8988T (cell line): ENCODE results near the gene KLHL13.
A peak's percentile ranks its signal among the peaks of the same experiment; 100 is the strongest.
"Not testable (repeated sequence)": the region's sequence is repeated elsewhere in the genome, so short reads cannot be mapped to it uniquely, and the experiment has no call there.

Experiments used
- DNase-seq: peaks from one replicate; pipeline ENCODE4 v3.0.0; 2011

Gene KLHL13, protein sequence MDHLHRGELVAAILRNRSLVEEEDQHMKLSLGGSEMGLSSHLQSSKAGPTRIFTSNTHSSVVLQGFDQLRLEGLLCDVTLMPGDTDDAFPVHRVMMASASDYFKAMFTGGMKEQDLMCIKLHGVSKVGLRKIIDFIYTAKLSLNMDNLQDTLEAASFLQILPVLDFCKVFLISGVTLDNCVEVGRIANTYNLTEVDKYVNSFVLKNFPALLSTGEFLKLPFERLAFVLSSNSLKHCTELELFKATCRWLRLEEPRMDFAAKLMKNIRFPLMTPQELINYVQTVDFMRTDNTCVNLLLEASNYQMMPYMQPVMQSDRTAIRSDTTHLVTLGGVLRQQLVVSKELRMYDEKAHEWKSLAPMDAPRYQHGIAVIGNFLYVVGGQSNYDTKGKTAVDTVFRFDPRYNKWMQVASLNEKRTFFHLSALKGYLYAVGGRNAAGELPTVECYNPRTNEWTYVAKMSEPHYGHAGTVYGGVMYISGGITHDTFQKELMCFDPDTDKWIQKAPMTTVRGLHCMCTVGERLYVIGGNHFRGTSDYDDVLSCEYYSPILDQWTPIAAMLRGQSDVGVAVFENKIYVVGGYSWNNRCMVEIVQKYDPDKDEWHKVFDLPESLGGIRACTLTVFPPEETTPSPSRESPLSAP

DNA sequence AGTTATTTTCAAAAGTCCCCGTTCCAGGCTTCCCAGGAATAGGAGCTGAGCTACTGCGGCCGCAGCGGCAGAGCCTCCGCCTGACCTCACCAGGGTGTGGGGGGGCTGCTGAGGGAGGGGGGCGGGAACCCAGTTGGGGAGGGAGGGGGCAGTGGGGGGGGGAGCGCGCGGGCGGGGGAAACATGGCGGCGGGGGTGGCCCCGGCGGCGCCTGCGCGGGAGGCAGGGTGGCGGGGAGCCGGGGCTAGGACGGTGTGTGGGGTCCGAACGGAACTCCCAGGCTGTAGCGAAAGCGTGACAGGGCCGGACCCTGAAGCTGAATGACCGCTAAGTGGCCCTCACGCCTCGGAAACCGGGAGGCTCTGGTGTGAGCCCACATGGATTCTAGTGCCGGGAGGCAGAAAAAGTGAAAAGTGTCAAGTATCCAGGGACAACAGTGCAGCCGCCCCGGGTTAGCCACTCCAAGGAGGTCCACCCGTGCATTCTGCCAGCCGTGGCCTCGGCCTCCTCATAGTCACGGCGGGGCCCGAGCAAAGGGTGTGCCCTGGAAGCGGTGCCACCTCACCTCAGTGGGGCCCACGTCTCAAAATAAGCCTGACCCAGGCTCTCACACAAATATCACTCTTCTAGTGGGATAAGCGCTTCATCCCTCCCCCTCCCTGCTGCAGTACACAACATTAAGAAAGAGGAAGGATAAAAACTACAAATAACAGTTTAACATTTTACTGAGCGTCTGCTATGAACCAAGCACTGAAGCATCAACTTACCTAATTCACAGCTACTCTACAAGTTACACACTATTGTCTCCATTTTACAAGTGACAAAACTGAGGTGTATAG, at the start of gene KLHL13:
Gene KLHL13, minus strand, starts transcription at position 98 of the 838 bp plus-strand sequence. CDS start 88,337 bp downstream, outside the sequence.
- DNase-seq = peak; percentile 17

- no peak for DNase-seq
Observed at GRCh38 chrX:118164138-118164537, 47.5 kb upstream of the KLHL13 start.

DNA sequence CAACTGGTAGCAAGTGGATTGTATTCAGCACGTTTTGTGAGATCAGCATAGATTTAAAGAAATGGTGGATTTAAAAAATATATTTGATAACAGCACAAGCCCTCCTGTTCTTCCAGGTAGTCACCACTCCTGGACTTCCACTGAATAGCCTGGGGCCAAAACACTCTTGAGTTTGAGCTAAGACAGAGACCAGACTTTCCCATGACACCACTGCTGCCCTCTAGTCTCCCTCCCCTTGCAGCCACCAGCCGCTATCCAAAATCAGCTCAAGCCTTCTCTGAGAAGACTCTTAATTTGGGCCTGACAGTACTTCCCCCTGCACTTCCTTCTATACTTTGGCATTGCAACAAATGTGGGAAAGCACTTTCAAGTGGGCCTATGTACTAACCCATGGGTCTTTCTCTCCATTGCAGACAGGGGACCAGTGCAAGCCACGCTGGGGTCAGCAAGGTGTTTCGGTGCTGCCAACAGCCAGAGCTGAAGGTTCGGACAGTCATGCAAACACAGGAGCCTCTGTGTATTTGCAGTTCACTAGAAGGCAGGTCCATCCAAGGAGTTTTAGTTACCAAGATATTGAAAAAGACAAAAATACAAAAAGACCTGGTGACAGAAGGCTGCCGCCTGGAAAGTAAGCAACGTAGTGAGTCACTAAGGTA, 40.5 kb upstream of the KLHL13 start:
- no peak for DNase-seq

GRCh38 chrX:118156254-118156952, 39.8 kb upstream of the KLHL13 start:
- DNase-seq = no peak

DNA sequence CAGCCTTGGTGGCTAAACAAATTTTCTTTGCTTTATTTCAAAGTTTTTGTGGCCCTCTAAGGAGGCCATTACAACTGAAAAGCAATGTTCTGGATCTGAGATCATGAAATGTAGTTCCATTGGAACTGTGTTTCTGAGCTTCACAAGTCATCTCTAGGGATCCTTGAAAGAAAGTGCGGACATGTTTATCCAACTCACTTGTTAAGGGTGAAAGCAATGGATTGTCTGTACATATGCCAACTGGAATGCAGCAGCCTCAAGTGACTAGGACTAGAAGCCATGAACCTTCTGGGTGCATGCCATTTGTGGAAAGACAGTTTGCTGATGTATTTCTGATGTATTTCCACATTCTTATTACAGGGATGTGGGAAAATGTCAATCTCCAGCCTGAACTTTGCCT, 36.7 kb upstream of the KLHL13 start:
- no peak for DNase-seq

DNA sequence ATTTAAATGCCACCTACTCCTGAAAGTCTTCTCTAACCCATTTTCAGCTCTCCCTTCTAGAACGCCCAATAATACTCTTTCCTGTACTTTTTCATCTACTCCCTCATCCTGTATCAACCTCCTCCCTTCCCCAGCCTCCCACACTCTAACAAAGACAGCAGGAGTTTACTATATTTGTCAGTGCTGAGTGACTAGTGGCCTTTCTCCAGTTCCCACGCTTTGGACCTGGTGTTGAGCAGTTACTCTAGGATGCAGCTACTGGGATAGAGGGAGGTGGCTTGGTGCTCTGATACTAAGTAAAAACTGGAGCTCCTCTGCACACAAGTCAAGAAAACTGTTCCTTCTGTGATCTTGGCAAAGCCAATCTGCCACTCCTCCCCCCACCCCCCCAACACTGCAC, 36.1 kb upstream of the KLHL13 start:
- no peak for DNase-seq

DNA sequence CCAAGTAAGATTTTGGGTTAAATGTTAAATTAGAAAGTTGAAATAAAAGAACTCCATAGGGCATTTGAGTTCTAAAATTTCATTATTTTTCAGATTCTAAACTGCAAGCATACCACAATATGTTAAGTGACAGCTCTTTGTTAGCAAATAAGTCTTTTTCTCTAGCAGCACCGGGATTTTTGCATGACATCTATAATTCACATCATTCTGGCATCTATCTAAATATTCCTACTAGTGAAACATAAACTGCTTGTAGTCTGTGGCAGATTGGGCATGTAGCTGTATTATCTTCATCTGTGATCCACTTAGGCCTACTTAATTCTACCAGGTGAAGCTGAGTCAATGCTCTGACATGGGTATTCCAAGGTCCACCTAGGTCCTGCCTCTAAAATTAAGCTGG, 32.1 kb upstream of the KLHL13 start:
- no peak for DNase-seq

- not testable (repeated sequence) for DNase-seq
Observed at GRCh38 chrX:118147771-118148170, 31.2 kb upstream of the KLHL13 start.

DNA sequence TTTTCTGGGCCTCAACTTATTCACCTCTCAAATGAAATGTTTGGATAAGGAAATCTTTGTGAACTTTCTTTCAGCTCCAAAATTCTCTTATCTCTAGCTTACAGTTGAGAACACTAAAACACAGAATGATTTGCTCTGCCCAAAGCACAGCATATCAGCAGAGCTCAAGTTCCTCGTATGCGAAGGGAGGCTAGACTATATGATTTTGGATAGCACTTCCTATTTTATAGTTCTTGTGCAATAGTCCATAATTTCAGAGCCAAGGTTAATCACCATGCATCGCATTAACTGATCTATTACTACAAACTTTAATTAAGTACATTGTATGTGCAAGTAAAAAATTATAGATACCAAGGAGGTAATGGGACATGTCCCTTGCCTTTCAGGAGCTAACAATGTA, 27.0 kb upstream of the KLHL13 start:
- DNase-seq = no peak

DNA sequence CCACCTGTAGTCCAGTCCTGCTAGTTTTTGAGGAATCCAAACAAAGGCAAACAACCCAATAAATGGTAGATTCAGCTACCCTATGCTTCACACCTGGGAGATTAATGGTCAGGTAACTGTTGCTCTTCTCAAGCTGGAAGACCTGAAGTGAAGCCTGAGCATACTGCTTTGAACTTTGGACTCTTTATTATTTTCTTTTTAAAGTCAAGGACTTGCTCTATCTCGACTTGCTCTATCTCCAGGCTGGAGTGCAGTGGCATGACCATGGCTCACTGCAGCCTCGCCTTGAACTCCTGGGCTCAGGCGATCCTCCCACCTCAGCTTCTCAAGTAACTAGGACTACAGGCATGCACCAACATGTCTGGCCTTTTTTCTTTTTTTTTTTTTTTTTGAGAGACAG, 14.7 kb upstream of the KLHL13 start:
- no peak for DNase-seq

- DNase-seq = no peak
Observed at GRCh38 chrX:118129681-118130080, 13.1 kb upstream of the KLHL13 start.

- DNase-seq = no peak
Observed at GRCh38 chrX:118128724-118129123, 12.1 kb upstream of the KLHL13 start.

DNA sequence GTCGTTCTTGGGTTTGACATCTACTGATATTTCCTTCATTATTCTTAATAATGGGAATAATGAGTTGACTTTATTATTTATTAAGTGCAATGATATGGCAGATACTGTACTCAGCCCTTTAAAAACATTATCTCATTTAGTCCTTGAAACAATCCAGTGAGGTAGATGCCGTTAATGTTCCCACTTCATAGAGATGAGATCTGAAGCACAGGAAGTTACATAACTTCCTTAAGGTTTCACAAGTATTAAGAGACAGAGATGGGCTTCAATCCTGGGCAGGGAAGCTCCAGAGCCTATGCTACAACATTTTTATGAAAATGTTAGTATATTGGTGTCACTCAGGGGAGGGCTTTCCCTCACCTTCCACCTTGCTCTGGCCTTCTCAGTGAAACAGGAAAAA, 9.7 kb upstream of the KLHL13 start:
- DNase-seq = no peak

GRCh38 chrX:118124243-118124642, 7.6 kb upstream of the KLHL13 start:
- not testable (repeated sequence) for DNase-seq

DNA sequence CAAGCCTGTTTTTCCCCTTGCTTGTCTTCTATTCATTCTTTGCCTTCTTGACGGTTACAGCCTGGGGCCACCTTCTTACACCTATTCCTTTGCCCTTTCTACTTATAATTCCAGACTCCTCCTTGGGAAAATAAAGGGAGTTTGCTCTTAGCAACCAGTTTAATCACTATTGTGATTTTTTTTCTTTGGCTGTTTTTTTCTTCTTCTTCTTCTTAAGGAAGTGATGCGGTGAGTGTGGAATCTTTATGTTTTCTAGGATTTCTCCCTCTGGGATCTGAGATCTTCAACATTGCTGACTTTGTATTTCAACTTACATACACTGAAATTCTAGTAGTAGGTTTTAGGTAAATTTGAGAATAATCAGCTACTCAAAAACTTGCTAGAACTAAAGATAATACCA, 1.1 kb upstream of the KLHL13 start:
- DNase-seq = no peak

- DNase-seq = no peak
Observed at GRCh38 chrX:118115953-118116712, 477 bp downstream of the KLHL13 start.

GRCh38 chrX:118114971-118115370, 1.6 kb downstream of the KLHL13 start:
- no peak for DNase-seq

DNA sequence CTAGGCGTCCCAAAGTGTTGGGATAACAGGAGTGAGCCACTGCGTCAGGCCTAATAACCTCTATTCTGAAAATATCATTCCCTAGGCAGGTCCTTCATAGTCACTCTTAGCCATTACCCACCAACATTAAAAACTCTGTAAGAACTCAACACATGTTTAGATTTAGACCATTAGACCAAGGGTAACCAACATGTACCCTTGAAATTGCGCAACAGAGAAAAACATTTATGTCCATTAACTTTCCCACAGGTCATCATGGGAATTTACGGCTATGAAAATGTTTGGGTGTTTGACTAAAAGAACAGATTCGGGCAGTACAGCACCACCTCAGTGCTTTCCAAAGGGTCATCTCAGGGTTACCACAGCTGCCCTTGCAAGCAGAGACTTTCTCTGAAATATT, 7.5 kb downstream of the KLHL13 start:
- no peak for DNase-seq

GRCh38 chrX:118108304-118108703, 8.3 kb downstream of the KLHL13 start:
- no peak for DNase-seq

DNA sequence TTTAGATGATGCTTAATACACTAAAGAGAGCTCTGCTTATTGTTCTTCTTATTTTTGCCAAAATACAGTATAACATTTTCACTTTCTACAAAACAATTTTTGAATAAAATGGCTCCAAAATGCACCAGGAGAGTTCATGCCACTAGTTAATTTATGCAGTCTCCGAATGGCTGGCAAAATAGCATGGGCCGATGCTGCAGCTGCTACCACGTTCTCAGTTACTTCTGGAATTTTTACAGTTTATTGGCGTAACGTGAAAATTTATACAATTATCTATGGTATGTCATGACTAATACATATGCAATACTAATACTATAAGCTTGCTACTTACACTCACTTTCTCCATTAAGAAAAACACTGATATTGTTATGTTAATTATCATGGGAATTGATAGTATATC, 16.5 kb downstream of the KLHL13 start:
- no peak for DNase-seq

DNA sequence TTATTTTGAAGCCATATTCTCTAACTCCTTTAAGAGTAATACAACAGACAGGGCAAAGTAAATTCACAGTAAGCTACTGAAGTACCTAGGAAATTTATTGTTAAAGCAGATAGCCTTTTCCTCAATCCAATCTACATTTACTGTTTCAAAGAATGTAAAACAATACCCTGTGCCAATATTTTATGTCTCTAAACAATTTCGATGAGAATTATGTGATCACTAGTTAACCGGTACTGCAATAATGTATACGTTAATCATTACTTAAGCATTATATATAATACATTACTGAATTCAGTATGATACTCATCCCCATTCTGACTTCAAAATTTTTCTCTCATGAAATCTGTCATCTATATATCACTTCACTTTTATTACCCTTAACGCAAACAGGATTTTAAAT, 28.5 kb downstream of the KLHL13 start:
- DNase-seq = no peak

- no peak for DNase-seq
Observed at GRCh38 chrX:118074196-118074595, 42.4 kb downstream of the KLHL13 start.
